ENCODE data around the gene SHISAL1.

Gene SHISAL1

GRCh38 chr22:44269117-44269498, 43.6 kb downstream of the SHISAL1 start:
- H2AK5ac ChIP-seq (ENCODE audit: low read length), result no peak overlapping the region
- H3K9ac ChIP-seq (ENCODE audit: low read length), result no peak overlapping the region
- no peak overlapping the region for H2BK5ac ChIP-seq (ENCODE audit: low read depth, low read length, poor library complexity)
- no peaks in the 10 kb centered on the region for H3K4me1 ChIP-seq (ENCODE audit: control insufficient read depth in 1 of 2, insufficient read depth in 2 of 2, low read length in 2 of 2)
- no peak overlapping the region for H3K14ac ChIP-seq (ENCODE audit: low read length)
- peaks cover 2% of the 10 kb centered on the region for H3K9me3 ChIP-seq (ENCODE audit: insufficient read depth, low read depth, low read length)
- no peaks in the 10 kb centered on the region for H3K27me3 ChIP-seq (ENCODE audit: insufficient read depth, low read length)
- no peak overlapping the region for H4K8ac ChIP-seq (ENCODE audit: low read depth, low read length)
- WGBS (ENCODE audit: extremely low coverage, insufficient coverage, insufficient read length), result 100% methylated on average over 2 of the region's 5 CpGs
- H3K4me3 ChIP-seq (ENCODE audit: low read depth, low read length), result no peak overlapping the region
- no peak overlapping the region for H4K91ac ChIP-seq (ENCODE audit: low read depth, low read length)
- DNase-seq, result no peak
- H2BK120ac ChIP-seq (ENCODE audit: insufficient read depth, low read length, poor library complexity), result no peak overlapping the region
- H3K79me2 ChIP-seq (ENCODE audit: control insufficient read depth, insufficient read depth, low read length, poor library complexity), result no peaks in the 10 kb centered on the region
- no peak overlapping the region for H3K4ac ChIP-seq (ENCODE audit: low read depth, low read length)
- H2BK12ac ChIP-seq (ENCODE audit: low read length), result no peak overlapping the region
- no peaks in the 10 kb centered on the region for H3K79me1 ChIP-seq (ENCODE audit: low read length)
- H3K18ac ChIP-seq (ENCODE audit: low read length), result no peak overlapping the region
- H4K12ac ChIP-seq (ENCODE audit: low read depth, low read length), result no peak overlapping the region
- H3K4me2 ChIP-seq (ENCODE audit: low read length), result no peak overlapping the region
- no peaks in the 10 kb centered on the region for H3K36me3 ChIP-seq (ENCODE audit: control insufficient read depth in 1 of 2, insufficient read depth in 2 of 2, low read length in 2 of 2)
- no peak overlapping the region for H3K23ac ChIP-seq (ENCODE audit: low read length)
- no peak overlapping the region for H2AFZ ChIP-seq (ENCODE audit: insufficient read depth, low read length, poor library complexity)
- no peak overlapping the region for H3K27ac ChIP-seq (ENCODE audit: low read depth, low read length)

GRCh38 chr22:44268431-44269116, 44.2 kb downstream of the SHISAL1 start:
- no peak overlapping the region for H2BK5ac ChIP-seq (ENCODE audit: low read depth, low read length, poor library complexity)
- no peaks in the 10 kb centered on the region for H3K79me1 ChIP-seq (ENCODE audit: low read length)
- H3K4me3 ChIP-seq (ENCODE audit: low read depth, low read length), result no peak overlapping the region
- H2AFZ ChIP-seq (ENCODE audit: insufficient read depth, low read length, poor library complexity), result no peak overlapping the region
- H3K4me2 ChIP-seq (ENCODE audit: low read length), result no peak overlapping the region
- H4K12ac ChIP-seq (ENCODE audit: low read depth, low read length), result no peak overlapping the region
- H2AK5ac ChIP-seq (ENCODE audit: low read length), result no peak overlapping the region
- H4K91ac ChIP-seq (ENCODE audit: low read depth, low read length), result no peak overlapping the region
- H3K27ac ChIP-seq (ENCODE audit: low read depth, low read length), result no peak overlapping the region
- H3K27me3 ChIP-seq (ENCODE audit: insufficient read depth, low read length), result no peaks in the 10 kb centered on the region
- H3K4me1 ChIP-seq (ENCODE audit: control insufficient read depth in 1 of 2, insufficient read depth in 2 of 2, low read length in 2 of 2), result no peaks in the 10 kb centered on the region
- H2BK12ac ChIP-seq (ENCODE audit: low read length), result no peak overlapping the region
- no peaks in the 10 kb centered on the region for H3K36me3 ChIP-seq (ENCODE audit: control insufficient read depth in 1 of 2, insufficient read depth in 2 of 2, low read length in 2 of 2)
- no CpG with 5 or more reads among the region's 18 CpGs for WGBS (ENCODE audit: extremely low coverage, insufficient coverage, insufficient read length)
- no peak overlapping the region for H3K18ac ChIP-seq (ENCODE audit: low read length)
- H2BK120ac ChIP-seq (ENCODE audit: insufficient read depth, low read length, poor library complexity), result no peak overlapping the region
- no peaks in the 10 kb centered on the region for H3K79me2 ChIP-seq (ENCODE audit: control insufficient read depth, insufficient read depth, low read length, poor library complexity)
- no peak overlapping the region for H3K4ac ChIP-seq (ENCODE audit: low read depth, low read length)
- DNase-seq, result no peak
- no peak overlapping the region for H3K9ac ChIP-seq (ENCODE audit: low read length)
- H3K14ac ChIP-seq (ENCODE audit: low read length), result no peak overlapping the region
- no peak overlapping the region for H3K23ac ChIP-seq (ENCODE audit: low read length)
- H3K9me3 ChIP-seq (ENCODE audit: insufficient read depth, low read depth, low read length), result peaks cover 2% of the 10 kb centered on the region
- no peak overlapping the region for H4K8ac ChIP-seq (ENCODE audit: low read depth, low read length)

GRCh38 chr22:44267856-44268255, 44.9 kb downstream of the SHISAL1 start:
- H4K12ac ChIP-seq (ENCODE audit: low read depth, low read length), result no peak overlapping the region
- no peak overlapping the region for H3K4me2 ChIP-seq (ENCODE audit: low read length)
- H3K18ac ChIP-seq (ENCODE audit: low read length), result no peak overlapping the region
- H2BK5ac ChIP-seq (ENCODE audit: low read depth, low read length, poor library complexity), result no peak overlapping the region
- no peak overlapping the region for H2BK120ac ChIP-seq (ENCODE audit: insufficient read depth, low read length, poor library complexity)
- no peak overlapping the region for H2AK5ac ChIP-seq (ENCODE audit: low read length)
- no peak overlapping the region for H3K9ac ChIP-seq (ENCODE audit: low read length)
- H3K4me1 ChIP-seq (ENCODE audit: control insufficient read depth in 1 of 2, insufficient read depth in 2 of 2, low read length in 2 of 2), result no peaks in the 10 kb centered on the region
- no peaks in the 10 kb centered on the region for H3K79me1 ChIP-seq (ENCODE audit: low read length)
- WGBS (ENCODE audit: extremely low coverage, insufficient coverage, insufficient read length), result no CpG with 5 or more reads among the region's 5 CpGs
- H3K36me3 ChIP-seq (ENCODE audit: control insufficient read depth in 1 of 2, insufficient read depth in 2 of 2, low read length in 2 of 2), result no peaks in the 10 kb centered on the region
- no peak overlapping the region for H3K4ac ChIP-seq (ENCODE audit: low read depth, low read length)
- no peak overlapping the region for H3K23ac ChIP-seq (ENCODE audit: low read length)
- H3K9me3 ChIP-seq (ENCODE audit: insufficient read depth, low read depth, low read length), result peaks cover 2% of the 10 kb centered on the region
- no peak for DNase-seq
- H3K79me2 ChIP-seq (ENCODE audit: control insufficient read depth, insufficient read depth, low read length, poor library complexity), result no peaks in the 10 kb centered on the region
- H2AFZ ChIP-seq (ENCODE audit: insufficient read depth, low read length, poor library complexity), result no peak overlapping the region
- no peak overlapping the region for H3K14ac ChIP-seq (ENCODE audit: low read length)
- H4K8ac ChIP-seq (ENCODE audit: low read depth, low read length), result no peak overlapping the region
- no peak overlapping the region for H3K4me3 ChIP-seq (ENCODE audit: low read depth, low read length)
- no peak overlapping the region for H4K91ac ChIP-seq (ENCODE audit: low read depth, low read length)
- no peak overlapping the region for H2BK12ac ChIP-seq (ENCODE audit: low read length)
- no peak overlapping the region for H3K27ac ChIP-seq (ENCODE audit: low read depth, low read length)
- H3K27me3 ChIP-seq (ENCODE audit: insufficient read depth, low read length), result no peaks in the 10 kb centered on the region

GRCh38 chr22:44266796-44267760, 45.7 kb downstream of the SHISAL1 start:
- H2AK5ac ChIP-seq (ENCODE audit: low read length), result no peak overlapping the region
- no peak overlapping the region for H4K12ac ChIP-seq (ENCODE audit: low read depth, low read length)
- no peaks in the 10 kb centered on the region for H3K79me1 ChIP-seq (ENCODE audit: low read length)
- H3K4me1 ChIP-seq (ENCODE audit: control insufficient read depth in 1 of 2, insufficient read depth in 2 of 2, low read length in 2 of 2), result no peaks in the 10 kb centered on the region
- H4K8ac ChIP-seq (ENCODE audit: low read depth, low read length), result no peak overlapping the region
- H2AFZ ChIP-seq (ENCODE audit: insufficient read depth, low read length, poor library complexity), result no peak overlapping the region
- no peaks in the 10 kb centered on the region for H3K27me3 ChIP-seq (ENCODE audit: insufficient read depth, low read length)
- no CpG with 5 or more reads among the region's 26 CpGs for WGBS (ENCODE audit: extremely low coverage, insufficient coverage, insufficient read length)
- no peak overlapping the region for H3K4me3 ChIP-seq (ENCODE audit: low read depth, low read length)
- H2BK12ac ChIP-seq (ENCODE audit: low read length), result no peak overlapping the region
- no peak overlapping the region for H3K14ac ChIP-seq (ENCODE audit: low read length)
- H4K91ac ChIP-seq (ENCODE audit: low read depth, low read length), result no peak overlapping the region
- H3K23ac ChIP-seq (ENCODE audit: low read length), result no peak overlapping the region
- H2BK120ac ChIP-seq (ENCODE audit: insufficient read depth, low read length, poor library complexity), result no peak overlapping the region
- peaks cover 2% of the 10 kb centered on the region for H3K9me3 ChIP-seq (ENCODE audit: insufficient read depth, low read depth, low read length)
- no peak overlapping the region for H3K4me2 ChIP-seq (ENCODE audit: low read length)
- H2BK5ac ChIP-seq (ENCODE audit: low read depth, low read length, poor library complexity), result no peak overlapping the region
- no peaks in the 10 kb centered on the region for H3K36me3 ChIP-seq (ENCODE audit: control insufficient read depth in 1 of 2, insufficient read depth in 2 of 2, low read length in 2 of 2)
- DNase-seq, result no peak
- H3K18ac ChIP-seq (ENCODE audit: low read length), result no peak overlapping the region
- H3K4ac ChIP-seq (ENCODE audit: low read depth, low read length), result no peak overlapping the region
- no peak overlapping the region for H3K27ac ChIP-seq (ENCODE audit: low read depth, low read length)
- H3K9ac ChIP-seq (ENCODE audit: low read length), result no peak overlapping the region
- no peaks in the 10 kb centered on the region for H3K79me2 ChIP-seq (ENCODE audit: control insufficient read depth, insufficient read depth, low read length, poor library complexity)
